IMR-90 (cell line): ENCODE data around the gene WDR17. TPM values are rescaled to one million over a fixed set of nuclear protein-coding genes. Genes with fewer than 3 reads are reported as not detected.

Source experiments
- ATAC-seq: fragments of 200-7000 bp; cut with Tn5 transposase; 2 replicates; pipeline ENCODE4 v1.9.1; 2020; ENCODE audit warnings: low read depth, mild to moderate bottlenecking, moderate library complexity
- BruUV-seq: library from RNA; stranded (reverse); fragments of 400-500 nt; replicated peaks from 2 replicates; lab custom pipeline; 2021; lab: Mats Ljungman, UMichigan
- CTCF ChIA-PET: fragments of 300-600 bp; formaldehyde crosslinking; extraction: SDS; loops from one replicate; lab custom pipeline; 2021; ENCODE audit warnings: antibody characterized with exemption; lab: Yijun Ruan, JAX
- POLR2A ChIA-PET: fragments of 300-600 bp; sonication (Branson Sonifier 250); formaldehyde crosslinking; loops from one replicate; lab custom pipeline; 2022; ENCODE audit warnings: antibody characterized with exemption; ENCODE audit not compliant: unreplicated experiment; lab: Charles Lee
- DNase-seq: peaks from one replicate; pipeline ENCODE4 v3.0.0; 2013
- H2AFZ ChIP-seq: replicated peaks from 2 replicates; pipeline ENCODE3; 2013; ENCODE audit warnings: low read length, mild to moderate bottlenecking; ENCODE audit not compliant: poor library complexity
- H2AK5ac ChIP-seq: 2 replicates; pipeline ENCODE4 v1.6.1; 2013; ENCODE audit warnings: low read depth, low read length, inconsistent platforms
- H2AK9ac ChIP-seq: replicated peaks from 2 replicates; pipeline ENCODE3; 2013; ENCODE audit warnings: mild to moderate bottlenecking, low read depth, low read length, moderate library complexity; ENCODE audit not compliant: poor library complexity
- H2BK120ac ChIP-seq: 2 replicates; pipeline ENCODE4 v1.6.1; 2013; ENCODE audit warnings: low read depth, low read length, inconsistent platforms
- H2BK15ac ChIP-seq: 3 replicates; pipeline ENCODE4 v1.6.1; 2013; ENCODE audit warnings: low read depth, low read length, inconsistent platforms
- H2BK20ac ChIP-seq: 2 replicates; pipeline ENCODE4 v1.6.1; 2013; ENCODE audit warnings: low read depth, mild to moderate bottlenecking, inconsistent platforms, low read length, moderate library complexity
- H2BK5ac ChIP-seq: 2 replicates; pipeline ENCODE4 v1.6.1; 2013; ENCODE audit warnings: mild to moderate bottlenecking, low read depth, low read length, inconsistent platforms; ENCODE audit not compliant: poor library complexity, severe bottlenecking
- H3K14ac ChIP-seq: replicated peaks from 2 replicates; pipeline ENCODE4 v1.6.1; 2013; ENCODE audit warnings: low read depth, low read length, inconsistent platforms
- H3K18ac ChIP-seq: 2 replicates; pipeline ENCODE4 v1.6.1; 2013; ENCODE audit warnings: low read depth, low read length, control low read depth
- H3K23ac ChIP-seq: 2 replicates; pipeline ENCODE4 v1.6.1; 2013; ENCODE audit warnings: low read depth, low read length, inconsistent platforms
- H3K27ac ChIP-seq: 2 replicates; pipeline ENCODE4 v1.5.1; 2013; ENCODE audit warnings: mild to moderate bottlenecking, control low read depth, low read length; ENCODE audit not compliant: insufficient read depth
- H3K27me3 ChIP-seq: 2 replicates; pipeline ENCODE4 v1.6.1; 2013; ENCODE audit warnings: low read length; ENCODE audit not compliant: control insufficient read depth, insufficient read depth
- H3K36me3 ChIP-seq: 2 replicates; pipeline ENCODE4 v1.6.1; 2013; ENCODE audit warnings: low read length, mixed read lengths; ENCODE audit not compliant: control insufficient read depth, insufficient read depth
- H3K4ac ChIP-seq: 2 replicates; pipeline ENCODE4 v1.6.1; 2013; ENCODE audit warnings: low read depth, low read length, inconsistent platforms
- H3K4me1 ChIP-seq: 2 replicates; pipeline ENCODE4 v1.6.1; 2013; ENCODE audit warnings: low read length, mixed read lengths; ENCODE audit not compliant: control insufficient read depth, insufficient read depth
- H3K4me2 ChIP-seq: 2 replicates; pipeline ENCODE4 v1.6.1; 2013; ENCODE audit warnings: low read depth, mild to moderate bottlenecking, control low read depth, low read length, moderate library complexity
- H3K4me3 ChIP-seq: 2 replicates; pipeline ENCODE4 v1.5.1; 2013; ENCODE audit warnings: low read depth, mild to moderate bottlenecking, control low read depth, low read length, moderate library complexity; ENCODE audit not compliant: insufficient read depth
- H3K56ac ChIP-seq: 2 replicates; pipeline ENCODE4 v1.6.1; 2013; ENCODE audit warnings: low read length, inconsistent platforms; ENCODE audit not compliant: insufficient read depth; ENCODE audit errors: extremely low read depth
- H3K79me1 ChIP-seq, 2 experiments: 2 replicates each; pipeline ENCODE4 v1.6.1; 2013; ENCODE audit warnings: low read length in 2 of 2, inconsistent platforms in 1 of 2, low read depth in 1 of 2
- H3K9ac ChIP-seq: 2 replicates; pipeline ENCODE4 v1.6.1; 2013; ENCODE audit warnings: low read depth, low read length, control low read depth
- H3K9me1 ChIP-seq: 2 replicates; pipeline ENCODE4 v1.6.1; 2013; ENCODE audit warnings: low read length, inconsistent platforms; ENCODE audit not compliant: insufficient read depth
- H3K9me3 ChIP-seq: 2 replicates; pipeline ENCODE4 v1.6.1; 2013; ENCODE audit warnings: low read length; ENCODE audit not compliant: control insufficient read depth, insufficient read depth
- H4K20me1 ChIP-seq: 2 replicates; pipeline ENCODE4 v1.6.1; 2013; ENCODE audit warnings: low read length, inconsistent platforms; ENCODE audit not compliant: insufficient read depth
- H4K5ac ChIP-seq: 2 replicates; pipeline ENCODE4 v1.6.1; 2013; ENCODE audit warnings: mild to moderate bottlenecking, low read depth, low read length, control low read depth
- H4K8ac ChIP-seq, 2 experiments: 2 replicates each; pipeline ENCODE4 v1.6.1; 2013; ENCODE audit warnings: low read depth in 2 of 2, low read length in 2 of 2, control low read depth in 1 of 2, inconsistent platforms in 1 of 2
- H4K91ac ChIP-seq: 2 replicates; pipeline ENCODE4 v1.6.1; 2013; ENCODE audit warnings: low read depth, low read length, inconsistent platforms; ENCODE audit not compliant: insufficient read depth
- BHLHE40 ChIP-seq: fragments of 150-350 bp; IDR thresholded peaks from 2 replicates; pipeline ENCODE4 v1.6.1; 2016; ENCODE audit warnings: mild to moderate bottlenecking, low read depth, low read length
- ELK1 ChIP-seq: fragments of 150-350 bp; IDR thresholded peaks from 2 replicates; pipeline ENCODE4 v1.6.1; 2016; ENCODE audit warnings: low read depth, mild to moderate bottlenecking, low read length, moderate library complexity, borderline replicate concordance
- MAFK ChIP-seq: IDR thresholded peaks from 2 replicates; pipeline ENCODE4 v1.6.1; 2012; ENCODE audit warnings: low read depth, low read length, improper control_type of control experiment
- MAZ ChIP-seq: IDR thresholded peaks from 2 replicates; pipeline ENCODE4 v1.6.1; 2012; ENCODE audit warnings: low read depth, mild to moderate bottlenecking, low read length, improper control_type of control experiment, moderate library complexity, borderline replicate concordance
- WGBS, 2 experiments: methylation state at CpG; one replicate each; pipeline versions ENCODE4 v1.1.5 to v1.1.7; 2013; ENCODE audit warnings: missing lambda C conversion rate in 2 of 2; ENCODE audit not compliant: insufficient read length in 1 of 2; ENCODE audit errors: extremely low coverage in 2 of 2; 5-methylcytosine and 5-hydroxymethylcytosine counted together
- dilution Hi-C: fragments of 300-500 bp; cut with HindIII; formaldehyde crosslinking; loops from one replicate; pipeline ENCODE4 v1.14.3; 2018; ENCODE audit warnings: low sequenced_read_pairs; ENCODE audit not compliant: unreplicated experiment
- in situ Hi-C: fragments of 300-500 bp; cut with MboI; formaldehyde crosslinking; loops from 3 replicates; pipeline ENCODE4 v1.14.3; 2019; ENCODE audit warnings: low sequenced_read_pairs, inconsistent platforms, mixed read lengths
- intact Hi-C: fragments of 100-400 bp; cut with micrococcal nuclease; formaldehyde crosslinking; loops from 2 replicates; pipeline ENCODE4 v1.10.0; 2022
- polyA plus RNA-seq, 3 experiments: library from polyadenylated mRNA; depleted of rRNA; stranded (reverse); fragments of >200 nt; gene quantifications; 2 replicates each; pipeline ENCODE4 v1.2.3, GENCODE V29; 2012; ENCODE audit warnings: low replicate concordance in 1 of 3
- total RNA-seq: library from RNA; depleted of rRNA; stranded (reverse); fragments of >200 nt; gene quantifications from 2 replicates; pipeline ENCODE4 v1.2.3, GENCODE V29; 2012

Gene WDR17
- total and polyA plus RNA-seq, 2 of the 4 experiments (the other 2 are of a cell fraction) = 0.53 to 0.54 TPM

GRCh38 chr4:176134670-176135069 is 69.0 kb downstream of the WDR17 start:
- Histone ChIP-seq H3K27ac (no peak overlapping the region), H2AK5ac (no peak overlapping the region), H2BK5ac (no peak overlapping the region), H3K4me1 (no peaks in the 10 kb centered on the region), H4K20me1 (no peaks in the 10 kb centered on the region), H3K27me3 (no peaks in the 10 kb centered on the region), H2AFZ (no peak overlapping the region), H3K4me2 (no peak overlapping the region), H3K56ac (no peak overlapping the region), H3K4me3 (no peak overlapping the region), H3K9me3 (no peaks in the 10 kb centered on the region), H4K8ac (no peak overlapping the region), H2BK15ac (no peak overlapping the region), H3K14ac (no peak overlapping the region), H3K4ac (no peak overlapping the region), H2BK20ac (no peak overlapping the region), H4K91ac (no peak overlapping the region), H3K23ac (no peak overlapping the region), H3K36me3 (no peaks in the 10 kb centered on the region), H2BK120ac (no peak overlapping the region), H3K18ac (no peak overlapping the region), H3K9me1 (no peaks in the 10 kb centered on the region), H3K79me1 (no peaks in the 10 kb centered on the region), H2AK9ac (no peak overlapping the region), H3K9ac (no peak overlapping the region), H4K5ac (no peak overlapping the region)
- in situ Hi-C loops (no loop called here), intact Hi-C loops (no loop called here), dilution Hi-C loops (no loop called here)
- CTCF ChIA-PET = no interaction called here
- ATAC-seq (no peak), DNase-seq (no peak)
- no peak for TF ChIP-seq ELK1
- no peak for TF ChIP-seq MAZ
- TF ChIP-seq BHLHE40 = no peak
- TF ChIP-seq MAFK = no peak
- POLR2A ChIA-PET = no interaction called here
- no CpG with 5 or more reads among the region's 2 CpGs for WGBS, 2 experiments
- no TSS peak for BruUV-seq
